Effector memory CD4-positive, alpha-beta T cell (primary cell): ENCODE results near the gene EHBP1L1.

Experiments
- DNase-seq, 3 donors: peaks; one replicate each; pipeline ENCODE4 v3.0.0-alpha.2; 2020
- H3K27ac ChIP-seq: 2 replicates; pipeline ENCODE4 v1.7.0; 2013; ENCODE audit warnings: mild to moderate bottlenecking, low read length, moderate library complexity; ENCODE audit not compliant: insufficient read depth, poor library complexity, severe bottlenecking
- H3K27me3 ChIP-seq: replicated peaks from 2 replicates; pipeline ENCODE4 v1.7.0; 2013; ENCODE audit warnings: mild to moderate bottlenecking, low read length; ENCODE audit not compliant: insufficient read depth, control insufficient read depth, poor library complexity, severe bottlenecking
- H3K36me3 ChIP-seq: 2 replicates; pipeline ENCODE4 v1.7.0; 2013; ENCODE audit warnings: mild to moderate bottlenecking, low read length, moderate library complexity; ENCODE audit not compliant: control insufficient read depth, insufficient read depth
- H3K4me1 ChIP-seq: 2 replicates; pipeline ENCODE4 v1.7.0; 2013; ENCODE audit warnings: low read length, mild to moderate bottlenecking; ENCODE audit not compliant: control insufficient read depth, insufficient read depth, poor library complexity, severe bottlenecking
- H3K4me3 ChIP-seq: 2 replicates; pipeline ENCODE4 v1.7.0; 2013; ENCODE audit warnings: low read length, low read depth, mild to moderate bottlenecking; ENCODE audit not compliant: insufficient read depth, poor library complexity, severe bottlenecking
- H3K9me3 ChIP-seq: 2 replicates; pipeline ENCODE4 v1.7.0; 2013; ENCODE audit warnings: mild to moderate bottlenecking, low read length, moderate library complexity; ENCODE audit not compliant: control insufficient read depth

EHBP1L1 gene

DNA sequence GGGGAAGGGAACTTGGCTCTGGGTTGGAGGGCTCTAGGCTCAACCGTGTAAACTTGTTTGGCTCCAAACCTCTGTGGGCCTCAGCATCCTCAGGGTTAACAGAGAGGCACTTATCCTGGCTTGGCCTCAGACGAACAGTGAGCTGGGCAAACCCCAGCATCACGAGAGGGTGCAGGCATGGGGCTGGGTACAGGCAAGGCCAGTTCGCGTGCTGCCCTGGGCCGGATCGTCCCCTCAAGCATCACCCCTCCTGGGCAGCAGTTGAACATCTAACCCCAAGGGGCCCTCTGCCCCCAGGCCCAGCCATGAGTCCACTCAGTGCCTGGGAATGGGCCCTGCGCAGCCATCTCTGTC is 1.9 kb downstream of the EHBP1L1 start:
- Histone ChIP-seq H3K4me1 (peaks cover 44% of the 10 kb centered on the region), H3K27me3 (no peaks in the 10 kb centered on the region), H3K36me3 (peaks cover 34% of the 10 kb centered on the region), H3K4me3 (peak overlapping the region; percentile 59), H3K9me3 (no peaks in the 10 kb centered on the region), H3K27ac (peak overlapping the region; percentile 98)
- DNase-seq = no peak

DNA sequence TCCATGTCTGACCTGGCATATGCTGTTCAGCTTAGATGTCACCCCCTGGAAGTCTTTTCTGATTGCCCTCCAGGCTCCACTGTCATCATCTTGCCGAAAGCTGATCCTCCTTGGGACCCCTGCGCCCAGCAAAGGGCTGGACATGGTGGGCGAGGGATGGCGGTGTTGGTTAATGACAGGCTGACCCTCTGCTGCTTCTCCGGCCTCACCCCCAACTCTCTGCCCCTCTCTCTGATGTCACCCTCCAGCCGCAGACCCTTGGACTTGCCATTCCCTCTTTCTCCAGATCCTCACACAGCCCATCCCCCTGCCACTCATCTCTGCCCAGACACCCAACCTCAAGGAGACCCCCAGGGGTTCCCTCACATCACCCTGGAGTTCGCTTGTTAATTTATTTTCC is 2.3 kb downstream of the EHBP1L1 start:
- no peak for DNase-seq
- no peaks in the 10 kb centered on the region for H3K27me3 ChIP-seq
- H3K9me3 ChIP-seq = no peaks in the 10 kb centered on the region
- no peak overlapping the region for H3K4me3 ChIP-seq
- H3K4me1 ChIP-seq = peaks cover 44% of the 10 kb centered on the region
- H3K27ac ChIP-seq = peak overlapping the region; percentile 98
- peaks cover 34% of the 10 kb centered on the region for H3K36me3 ChIP-seq

DNA sequence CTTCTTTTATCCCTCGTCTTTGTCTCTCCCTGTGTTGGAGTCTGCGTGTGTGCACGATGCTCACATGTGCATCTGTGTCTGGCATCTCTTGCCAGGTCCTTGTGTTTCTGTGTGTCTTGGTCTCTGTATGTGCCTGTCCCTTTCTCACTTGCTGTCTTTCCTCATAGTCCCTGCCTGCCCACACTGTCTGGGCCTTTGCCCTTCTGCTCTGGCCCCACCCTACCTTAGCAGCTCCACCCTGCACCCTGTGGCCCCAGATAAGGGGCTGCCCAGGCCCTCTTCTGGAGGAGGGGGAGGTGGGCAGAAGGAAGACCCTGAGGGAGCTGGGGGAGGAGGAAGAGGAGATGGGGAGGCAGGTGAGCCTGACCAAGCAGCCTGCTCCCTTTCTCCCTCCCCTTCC is 2.8 kb downstream of the EHBP1L1 start:
- peaks cover 34% of the 10 kb centered on the region for H3K36me3 ChIP-seq
- no peak for DNase-seq
- peaks cover 39% of the 10 kb centered on the region for H3K4me1 ChIP-seq
- no peaks in the 10 kb centered on the region for H3K9me3 ChIP-seq
- no peaks in the 10 kb centered on the region for H3K27me3 ChIP-seq
- no peak overlapping the region for H3K4me3 ChIP-seq
- H3K27ac ChIP-seq = peak overlapping the region; percentile 98

DNA sequence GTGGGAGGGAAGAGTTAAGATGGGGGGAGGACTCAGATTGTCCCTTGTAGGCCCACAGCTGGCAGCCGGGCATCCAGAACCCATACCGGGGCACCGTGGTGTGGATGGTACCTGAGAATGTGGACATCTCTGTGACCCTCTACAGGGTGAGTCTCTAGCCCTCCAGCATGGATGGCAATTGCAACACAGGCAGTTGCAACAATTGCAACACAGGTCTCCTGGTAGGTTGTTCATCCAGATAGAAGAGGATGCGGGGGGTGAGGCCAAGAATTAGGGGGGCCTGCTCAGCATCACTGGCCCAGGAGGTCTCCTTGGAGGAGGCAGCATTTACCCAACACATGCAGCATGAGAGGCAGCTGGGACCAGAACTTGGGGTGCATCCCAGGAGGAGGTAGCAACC is 3.4 kb downstream of the EHBP1L1 start:
- Histone ChIP-seq H3K27me3 (no peaks in the 10 kb centered on the region), H3K36me3 (peaks cover 40% of the 10 kb centered on the region), H3K27ac (no peak overlapping the region), H3K4me3 (no peak overlapping the region), H3K9me3 (no peaks in the 10 kb centered on the region), H3K4me1 (peaks cover 35% of the 10 kb centered on the region)
- no peak for DNase-seq

DNA sequence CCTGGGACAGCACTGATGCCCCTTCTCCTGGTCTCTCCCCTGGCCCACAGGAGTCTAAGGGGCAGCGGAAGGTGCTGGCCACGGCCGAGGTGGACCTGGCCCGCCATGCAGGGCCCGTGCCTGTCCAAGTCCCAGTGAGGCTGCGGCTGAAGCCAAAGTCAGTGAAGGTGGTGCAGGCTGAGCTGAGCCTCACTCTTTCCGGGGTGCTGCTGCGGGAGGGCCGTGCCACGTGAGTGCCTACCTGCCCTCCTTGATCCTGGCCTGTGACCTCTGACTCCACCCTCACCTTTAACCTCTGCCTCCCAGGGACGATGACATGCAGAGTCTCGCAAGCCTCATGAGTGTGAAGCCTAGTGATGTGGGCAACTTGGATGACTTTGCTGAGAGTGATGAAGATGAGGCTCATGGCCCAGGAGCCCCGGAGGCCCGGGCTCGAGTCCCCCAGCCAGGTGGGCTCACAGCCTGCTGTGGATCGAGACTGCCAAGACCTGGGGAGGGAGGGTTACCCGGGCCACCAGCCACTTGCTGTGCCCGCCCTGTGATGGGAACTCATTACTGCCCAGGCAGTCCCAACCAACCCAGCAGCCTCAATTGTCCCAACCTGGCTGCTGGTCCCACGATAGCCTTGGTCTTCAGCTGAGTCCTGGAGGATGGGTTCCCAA is 4.3 kb downstream of the EHBP1L1 start:
- H3K27ac ChIP-seq = no peak overlapping the region
- no peak overlapping the region for H3K4me3 ChIP-seq
- H3K9me3 ChIP-seq = no peaks in the 10 kb centered on the region
- DNase-seq = no peak
- peaks cover 26% of the 10 kb centered on the region for H3K4me1 ChIP-seq
- no peaks in the 10 kb centered on the region for H3K27me3 ChIP-seq
- peaks cover 44% of the 10 kb centered on the region for H3K36me3 ChIP-seq

DNA sequence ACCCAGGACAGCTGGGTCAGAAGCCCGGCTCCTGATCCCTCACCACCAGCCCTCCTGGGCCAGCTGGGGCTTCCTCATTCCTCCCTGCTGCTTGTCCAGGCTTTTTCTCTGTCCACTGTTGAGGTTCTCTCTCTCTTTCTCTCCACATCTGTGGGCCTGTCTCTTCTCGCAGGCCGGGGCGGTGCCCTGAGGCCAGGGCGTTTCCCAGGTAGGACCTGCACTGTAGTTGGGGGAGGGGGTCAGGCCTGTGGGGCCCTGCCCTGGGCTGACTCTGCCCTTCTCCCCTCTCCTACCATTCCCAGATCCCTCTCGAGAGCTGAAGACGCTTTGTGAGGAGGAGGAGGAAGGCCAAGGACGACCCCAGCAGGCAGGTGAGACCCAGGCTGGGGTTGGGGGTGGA is 4.9 kb downstream of the EHBP1L1 start:
- H3K4me3 ChIP-seq = no peak overlapping the region
- H3K27ac ChIP-seq = no peak overlapping the region
- no peaks in the 10 kb centered on the region for H3K27me3 ChIP-seq
- DNase-seq = no peak
- H3K9me3 ChIP-seq = no peaks in the 10 kb centered on the region
- peaks cover 21% of the 10 kb centered on the region for H3K4me1 ChIP-seq
- H3K36me3 ChIP-seq = peaks cover 48% of the 10 kb centered on the region

DNA sequence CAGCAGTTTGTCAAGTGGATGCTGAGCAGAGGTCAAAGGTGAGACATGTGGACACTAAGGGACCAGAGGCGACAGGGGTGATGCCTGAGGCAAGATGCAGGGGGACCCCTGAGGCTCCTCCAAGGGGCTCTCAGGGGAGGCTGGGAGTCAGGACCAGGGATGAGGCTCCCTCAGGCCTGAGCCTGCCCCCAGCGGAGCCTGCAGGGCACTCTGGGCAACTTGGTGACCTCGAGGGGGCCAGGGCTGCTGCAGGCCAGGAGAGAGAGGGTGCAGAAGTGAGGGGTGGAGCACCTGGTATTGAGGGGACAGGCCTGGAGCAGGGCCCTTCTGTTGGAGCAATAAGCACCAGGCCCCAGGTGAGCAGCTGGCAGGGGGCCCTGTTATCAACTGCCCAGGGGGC is 6.1 kb downstream of the EHBP1L1 start:
- peaks cover 14% of the 10 kb centered on the region for H3K4me1 ChIP-seq
- H3K27ac ChIP-seq = no peak overlapping the region
- H3K36me3 ChIP-seq = peaks cover 58% of the 10 kb centered on the region
- no peaks in the 10 kb centered on the region for H3K27me3 ChIP-seq
- H3K9me3 ChIP-seq = no peaks in the 10 kb centered on the region
- no peak overlapping the region for H3K4me3 ChIP-seq
- DNase-seq = no peak

DNA sequence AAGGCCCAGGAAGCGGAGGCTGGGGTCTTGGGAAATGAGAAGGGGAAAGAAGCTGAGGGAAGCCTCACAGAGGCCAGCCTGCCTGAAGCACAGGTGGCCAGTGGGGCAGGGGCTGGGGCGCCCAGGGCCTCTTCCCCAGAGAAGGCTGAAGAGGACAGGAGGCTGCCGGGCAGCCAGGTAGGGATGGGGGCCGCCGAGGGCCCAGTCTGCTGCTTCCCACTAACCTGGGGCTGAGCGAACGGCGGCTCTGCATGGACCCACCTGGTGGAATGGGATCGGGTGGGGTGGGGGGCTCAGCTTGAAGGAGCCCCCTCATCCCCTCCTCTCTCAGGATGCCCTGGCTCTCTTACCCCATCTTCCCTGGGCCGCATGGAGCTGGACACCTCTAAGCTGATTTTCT is 7.7 kb downstream of the EHBP1L1 start:
- DNase-seq = no peak
- Histone ChIP-seq H3K4me1 (peaks cover 13% of the 10 kb centered on the region), H3K9me3 (no peaks in the 10 kb centered on the region), H3K27me3 (no peaks in the 10 kb centered on the region), H3K27ac (no peak overlapping the region), H3K4me3 (no peak overlapping the region), H3K36me3 (peaks cover 58% of the 10 kb centered on the region)

DNA sequence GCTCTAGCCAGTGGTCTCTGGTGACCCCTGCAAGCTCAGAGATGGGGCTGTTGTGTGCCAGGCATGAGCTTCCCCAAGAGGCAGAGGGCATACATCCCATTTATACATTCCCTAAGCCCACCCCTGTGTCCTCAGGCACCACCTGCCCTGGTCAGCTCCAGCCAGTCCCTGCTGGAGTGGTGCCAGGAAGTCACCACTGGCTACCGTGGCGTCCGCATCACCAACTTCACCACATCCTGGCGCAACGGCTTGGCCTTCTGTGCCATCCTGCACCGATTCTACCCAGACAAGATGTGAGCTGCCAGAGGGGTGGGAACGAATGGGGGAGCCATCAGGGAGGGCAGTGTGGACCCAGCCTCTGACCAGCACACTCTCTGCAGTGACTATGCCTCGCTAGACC is 8.3 kb downstream of the EHBP1L1 start:
- no peaks in the 10 kb centered on the region for H3K9me3 ChIP-seq
- no peak overlapping the region for H3K4me3 ChIP-seq
- peaks cover 16% of the 10 kb centered on the region for H3K4me1 ChIP-seq
- peaks cover 57% of the 10 kb centered on the region for H3K36me3 ChIP-seq
- no peak overlapping the region for H3K27ac ChIP-seq
- no peaks in the 10 kb centered on the region for H3K27me3 ChIP-seq
- no peak for DNase-seq

DNA sequence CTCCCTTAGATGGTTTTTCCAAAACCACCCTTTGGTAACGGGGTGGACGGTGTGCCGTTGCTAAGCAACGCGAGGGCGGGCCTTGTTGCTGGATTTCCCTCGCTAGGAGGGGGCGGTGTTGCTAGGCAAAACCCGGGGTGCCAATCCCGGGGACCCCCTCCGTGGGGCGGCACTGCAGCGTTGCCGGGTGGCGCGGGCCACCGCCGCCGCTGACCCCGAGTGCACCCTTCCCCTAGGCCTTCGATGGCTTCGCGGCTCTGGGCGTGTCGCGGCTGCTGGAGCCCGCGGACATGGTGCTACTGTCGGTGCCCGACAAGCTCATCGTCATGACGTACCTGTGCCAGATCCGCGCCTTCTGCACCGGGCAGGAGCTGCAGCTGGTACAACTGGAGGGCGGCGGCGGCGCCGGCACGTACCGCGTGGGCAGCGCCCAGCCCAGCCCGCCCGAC is 8.9 kb downstream of the EHBP1L1 start:
- Histone ChIP-seq H3K4me1 (peaks cover 16% of the 10 kb centered on the region), H3K36me3 (peaks cover 52% of the 10 kb centered on the region), H3K27ac (no peak overlapping the region), H3K9me3 (no peaks in the 10 kb centered on the region), H3K4me3 (no peak overlapping the region), H3K27me3 (no peaks in the 10 kb centered on the region)
- DNase-seq = no peak
